ENCODE results near the gene OR6Q1.

- TF ChIP-seq, protein P1, sequence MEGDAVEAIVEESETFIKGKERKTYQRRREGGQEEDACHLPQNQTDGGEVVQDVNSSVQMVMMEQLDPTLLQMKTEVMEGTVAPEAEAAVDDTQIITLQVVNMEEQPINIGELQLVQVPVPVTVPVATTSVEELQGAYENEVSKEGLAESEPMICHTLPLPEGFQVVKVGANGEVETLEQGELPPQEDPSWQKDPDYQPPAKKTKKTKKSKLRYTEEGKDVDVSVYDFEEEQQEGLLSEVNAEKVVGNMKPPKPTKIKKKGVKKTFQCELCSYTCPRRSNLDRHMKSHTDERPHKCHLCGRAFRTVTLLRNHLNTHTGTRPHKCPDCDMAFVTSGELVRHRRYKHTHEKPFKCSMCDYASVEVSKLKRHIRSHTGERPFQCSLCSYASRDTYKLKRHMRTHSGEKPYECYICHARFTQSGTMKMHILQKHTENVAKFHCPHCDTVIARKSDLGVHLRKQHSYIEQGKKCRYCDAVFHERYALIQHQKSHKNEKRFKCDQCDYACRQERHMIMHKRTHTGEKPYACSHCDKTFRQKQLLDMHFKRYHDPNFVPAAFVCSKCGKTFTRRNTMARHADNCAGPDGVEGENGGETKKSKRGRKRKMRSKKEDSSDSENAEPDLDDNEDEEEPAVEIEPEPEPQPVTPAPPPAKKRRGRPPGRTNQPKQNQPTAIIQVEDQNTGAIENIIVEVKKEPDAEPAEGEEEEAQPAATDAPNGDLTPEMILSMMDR (optimal IDR thresholded peaks at IDR 0.05 in 1 of 3, IDR thresholded peaks at IDR 0.05 in 1 of 3, conservative IDR thresholded peaks at IDR 0.05 in 1 of 3; ENCODE audit: extremely low read depth in 1 of 3, insufficient read depth in 2 of 3, low read length in 3 of 3): no peak
- no peak for TF ChIP-seq EZH2 (IDR thresholded peaks at IDR 0.05; ENCODE audit: low read length)
Measured at GRCh38 chr11:58058276-58059006, 27.7 kb downstream of the OR6Q1 start.

All from keratinocyte (primary cell).